ENCODE measurements around the gene C4orf51.
"Not testable (repeated sequence)": the region's sequence is repeated elsewhere in the genome, so short reads cannot be mapped to it uniquely, and the experiment has no call there.

The C4orf51 gene

GRCh38 chr4:145680902-145681301, 956 bp downstream of the C4orf51 start:
- no peaks in the 10 kb centered on the region for H3K36me3 ChIP-seq (ENCODE audit: control insufficient read depth, insufficient read depth, low read length)
- no peaks in the 10 kb centered on the region for H3K27me3 ChIP-seq (ENCODE audit: control insufficient read depth, insufficient read depth, low read length)
- no peak overlapping the region for H3K4me3 ChIP-seq (ENCODE audit: low read length)
- peak overlapping the region; percentile 53 for H3K27ac ChIP-seq (ENCODE audit: low read depth, low read length)
- peaks cover 14% of the 10 kb centered on the region for H3K4me1 ChIP-seq (ENCODE audit: control insufficient read depth, insufficient read depth, low read length)
- no peak overlapping the region for H3K9ac ChIP-seq (ENCODE audit: low read length)

GRCh38 chr4:145681518-145681917, 1.6 kb downstream of the C4orf51 start:
- Histone ChIP-seq H3K36me3 (ENCODE audit: control insufficient read depth, insufficient read depth, low read length) (no peaks in the 10 kb centered on the region), H3K9ac (ENCODE audit: low read length) (no peak overlapping the region), H3K27ac (ENCODE audit: low read depth, low read length) (no peak overlapping the region), H3K27me3 (ENCODE audit: control insufficient read depth, insufficient read depth, low read length) (no peaks in the 10 kb centered on the region), H3K4me1 (ENCODE audit: control insufficient read depth, insufficient read depth, low read length) (peaks cover 14% of the 10 kb centered on the region), H3K4me3 (ENCODE audit: low read length) (no peak overlapping the region)

DNA sequence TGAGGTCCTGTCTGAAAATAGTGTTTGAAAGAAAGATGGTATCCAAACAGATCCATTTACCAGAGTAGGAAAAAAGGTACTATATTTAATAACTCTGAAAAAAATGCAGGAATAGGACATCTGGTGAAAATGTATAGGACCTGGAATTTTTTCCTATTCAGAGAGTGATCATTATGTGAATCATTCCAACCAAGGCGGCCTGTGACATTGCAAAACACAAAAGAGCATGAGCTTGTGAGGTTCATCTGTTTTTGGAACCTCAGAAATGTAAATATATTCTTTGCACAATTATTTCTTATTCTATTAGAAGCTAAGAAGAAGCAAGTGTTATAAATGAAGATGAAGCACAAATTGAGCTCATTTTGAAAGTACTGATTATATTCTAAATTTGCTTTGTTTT, 2.0 kb downstream of the C4orf51 start:
- H3K27me3 ChIP-seq (ENCODE audit: control insufficient read depth, insufficient read depth, low read length): no peaks in the 10 kb centered on the region
- H3K4me1 ChIP-seq (ENCODE audit: control insufficient read depth, insufficient read depth, low read length): peaks cover 14% of the 10 kb centered on the region

DNA sequence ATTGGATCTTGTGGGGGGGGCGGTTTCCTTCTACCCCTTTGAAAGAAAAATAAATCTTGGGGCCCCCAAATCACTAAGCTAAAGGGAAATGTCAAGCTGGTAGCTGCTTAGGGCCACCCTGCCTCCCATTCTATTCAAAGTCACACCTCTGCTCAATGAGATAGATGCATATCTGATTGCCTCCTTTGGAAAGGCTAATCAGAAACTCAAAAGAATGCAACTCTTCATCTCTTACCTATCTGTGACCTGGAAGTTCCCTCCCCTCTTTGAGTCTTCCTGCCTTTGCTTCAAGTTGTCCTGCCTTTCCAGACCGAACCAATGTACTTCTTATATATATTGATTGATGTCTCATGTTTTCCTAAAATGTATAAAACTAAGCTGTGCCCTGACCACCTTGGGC, 7.0 kb downstream of the C4orf51 start:
- Histone ChIP-seq H3K4me1 (ENCODE audit: control insufficient read depth, insufficient read depth, low read length) (no peaks in the 10 kb centered on the region), H3K27me3 (ENCODE audit: control insufficient read depth, insufficient read depth, low read length) (no peaks in the 10 kb centered on the region), H3K27ac (ENCODE audit: low read depth, low read length) (no peak overlapping the region), H3K9ac (ENCODE audit: low read length) (no peak overlapping the region), H3K4me3 (ENCODE audit: low read length) (no peak overlapping the region), H3K36me3 (ENCODE audit: control insufficient read depth, insufficient read depth, low read length) (no peaks in the 10 kb centered on the region)

More for the DNA sequence above, 2.0 kb downstream of the C4orf51 start:
- Histone ChIP-seq H3K4me3 (ENCODE audit: low read length) (no peak overlapping the region), H3K27ac (ENCODE audit: low read depth, low read length) (no peak overlapping the region), H3K36me3 (ENCODE audit: control insufficient read depth, insufficient read depth, low read length) (no peaks in the 10 kb centered on the region), H3K9ac (ENCODE audit: low read length) (no peak overlapping the region)

DNA sequence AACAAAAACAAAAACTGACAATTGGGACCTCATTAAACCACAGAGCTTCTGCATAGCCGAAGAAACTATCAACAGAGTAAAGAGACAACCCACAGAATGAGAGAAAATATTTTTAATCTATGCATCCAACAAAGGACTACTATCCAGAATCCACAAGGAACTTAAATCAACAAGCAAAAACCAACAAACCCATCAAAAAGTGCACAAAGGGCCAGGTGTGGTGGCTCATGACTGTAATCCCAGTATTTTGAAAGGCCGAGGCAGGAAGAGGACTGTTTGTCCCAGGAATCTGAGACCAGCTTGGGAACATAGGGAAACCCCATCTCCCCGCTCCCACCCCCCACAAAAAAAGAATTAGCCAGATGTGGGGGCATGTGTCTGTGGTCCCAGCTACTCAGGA, 10.7 kb downstream of the C4orf51 start:
- Histone ChIP-seq H3K36me3 (ENCODE audit: control insufficient read depth, insufficient read depth, low read length) (no peaks in the 10 kb centered on the region), H3K4me3 (ENCODE audit: low read length) (no peak overlapping the region), H3K27ac (ENCODE audit: low read depth, low read length) (no peak overlapping the region), H3K27me3 (ENCODE audit: control insufficient read depth, insufficient read depth, low read length) (no peaks in the 10 kb centered on the region), H3K4me1 (ENCODE audit: control insufficient read depth, insufficient read depth, low read length) (no peaks in the 10 kb centered on the region), H3K9ac (ENCODE audit: low read length) (no peak overlapping the region)

GRCh38 chr4:145691416-145691815, 11.5 kb downstream of the C4orf51 start:
- H3K9ac ChIP-seq (ENCODE audit: low read length): not testable (repeated sequence)

GRCh38 chr4:145694929-145695328, 15.0 kb downstream of the C4orf51 start:
- Histone ChIP-seq H3K27me3 (ENCODE audit: control insufficient read depth, insufficient read depth, low read length) (no peaks in the 10 kb centered on the region), H3K27ac (ENCODE audit: low read depth, low read length) (no peak overlapping the region), H3K4me3 (ENCODE audit: low read length) (no peak overlapping the region), H3K9ac (ENCODE audit: low read length) (no peak overlapping the region), H3K4me1 (ENCODE audit: control insufficient read depth, insufficient read depth, low read length) (no peaks in the 10 kb centered on the region), H3K36me3 (ENCODE audit: control insufficient read depth, insufficient read depth, low read length) (no peaks in the 10 kb centered on the region)

More at GRCh38 chr4:145691416-145691815, 11.5 kb downstream of the C4orf51 start:
- H3K4me1 ChIP-seq (ENCODE audit: control insufficient read depth, insufficient read depth, low read length); H3K36me3 ChIP-seq (ENCODE audit: control insufficient read depth, insufficient read depth, low read length); H3K27me3 ChIP-seq (ENCODE audit: control insufficient read depth, insufficient read depth, low read length); H3K27ac ChIP-seq (ENCODE audit: low read depth, low read length); H3K4me3 ChIP-seq (ENCODE audit: low read length): not testable (repeated sequence)

- H3K27me3 ChIP-seq (ENCODE audit: control insufficient read depth, insufficient read depth, low read length): no peaks in the 10 kb centered on the region
- no peaks in the 10 kb centered on the region for H3K36me3 ChIP-seq (ENCODE audit: control insufficient read depth, insufficient read depth, low read length)
- no peak overlapping the region for H3K9ac ChIP-seq (ENCODE audit: low read length)
- no peak overlapping the region for H3K4me3 ChIP-seq (ENCODE audit: low read length)
- no peaks in the 10 kb centered on the region for H3K4me1 ChIP-seq (ENCODE audit: control insufficient read depth, insufficient read depth, low read length)
- H3K27ac ChIP-seq (ENCODE audit: low read depth, low read length): no peak overlapping the region
These were observed 17.4 kb downstream of the C4orf51 start for GRCh38 chr4:145697332-145697731.

GRCh38 chr4:145698507-145698906, 18.6 kb downstream of the C4orf51 start:
- no peak overlapping the region for H3K27ac ChIP-seq (ENCODE audit: low read depth, low read length)

GRCh38 chr4:145703850-145704497, 24.0 kb downstream of the C4orf51 start:
- no peaks in the 10 kb centered on the region for H3K27me3 ChIP-seq (ENCODE audit: control insufficient read depth, insufficient read depth, low read length)
- H3K4me1 ChIP-seq (ENCODE audit: control insufficient read depth, insufficient read depth, low read length): no peaks in the 10 kb centered on the region
- H3K36me3 ChIP-seq (ENCODE audit: control insufficient read depth, insufficient read depth, low read length): no peaks in the 10 kb centered on the region
- H3K4me3 ChIP-seq (ENCODE audit: low read length): no peak overlapping the region
- H3K9ac ChIP-seq (ENCODE audit: low read length): no peak overlapping the region
- H3K27ac ChIP-seq (ENCODE audit: low read depth, low read length): no peak overlapping the region

More at GRCh38 chr4:145698507-145698906, 18.6 kb downstream of the C4orf51 start:
- H3K9ac ChIP-seq (ENCODE audit: low read length): no peak overlapping the region
- H3K4me3 ChIP-seq (ENCODE audit: low read length): no peak overlapping the region
- no peaks in the 10 kb centered on the region for H3K4me1 ChIP-seq (ENCODE audit: control insufficient read depth, insufficient read depth, low read length)
- no peaks in the 10 kb centered on the region for H3K27me3 ChIP-seq (ENCODE audit: control insufficient read depth, insufficient read depth, low read length)
- no peaks in the 10 kb centered on the region for H3K36me3 ChIP-seq (ENCODE audit: control insufficient read depth, insufficient read depth, low read length)

- H3K9ac ChIP-seq (ENCODE audit: low read length): no peak overlapping the region
- no peak overlapping the region for H3K27ac ChIP-seq (ENCODE audit: low read depth, low read length)
- no peaks in the 10 kb centered on the region for H3K27me3 ChIP-seq (ENCODE audit: control insufficient read depth, insufficient read depth, low read length)
- H3K4me3 ChIP-seq (ENCODE audit: low read length): no peak overlapping the region
- no peaks in the 10 kb centered on the region for H3K4me1 ChIP-seq (ENCODE audit: control insufficient read depth, insufficient read depth, low read length)
- H3K36me3 ChIP-seq (ENCODE audit: control insufficient read depth, insufficient read depth, low read length): no peaks in the 10 kb centered on the region
These were observed 29.4 kb downstream of the C4orf51 start for GRCh38 chr4:145709336-145709735.

DNA sequence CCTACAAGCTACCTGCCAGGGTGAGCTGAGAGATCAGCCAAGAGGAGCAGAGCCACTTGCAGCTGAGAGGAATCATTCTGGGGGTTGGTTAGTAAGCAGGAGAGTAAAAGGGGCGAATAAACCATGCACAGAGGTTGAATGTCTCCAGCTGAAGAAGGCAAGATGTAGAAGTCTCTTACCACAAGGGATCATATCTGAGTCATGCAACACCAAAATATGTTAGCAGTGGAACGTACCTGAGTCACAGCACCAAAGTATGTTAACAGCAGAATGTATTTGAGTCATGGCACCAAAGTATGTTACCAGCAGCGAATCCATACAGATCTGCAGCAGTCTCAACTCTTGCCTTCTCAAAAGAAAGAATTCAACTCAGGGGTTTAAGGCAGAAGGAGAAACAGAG, 29.9 kb downstream of the C4orf51 start:
- Histone ChIP-seq H3K4me3 (ENCODE audit: low read length) (no peak overlapping the region), H3K9ac (ENCODE audit: low read length) (no peak overlapping the region), H3K27ac (ENCODE audit: low read depth, low read length) (no peak overlapping the region), H3K36me3 (ENCODE audit: control insufficient read depth, insufficient read depth, low read length) (no peaks in the 10 kb centered on the region), H3K27me3 (ENCODE audit: control insufficient read depth, insufficient read depth, low read length) (no peaks in the 10 kb centered on the region), H3K4me1 (ENCODE audit: control insufficient read depth, insufficient read depth, low read length) (no peaks in the 10 kb centered on the region)

GRCh38 chr4:145716200-145716599, 36.3 kb downstream of the C4orf51 start:
- Histone ChIP-seq H3K9ac (ENCODE audit: low read length) (no peak overlapping the region), H3K4me1 (ENCODE audit: control insufficient read depth, insufficient read depth, low read length) (no peaks in the 10 kb centered on the region), H3K36me3 (ENCODE audit: control insufficient read depth, insufficient read depth, low read length) (no peaks in the 10 kb centered on the region), H3K27ac (ENCODE audit: low read depth, low read length) (no peak overlapping the region), H3K27me3 (ENCODE audit: control insufficient read depth, insufficient read depth, low read length) (no peaks in the 10 kb centered on the region), H3K4me3 (ENCODE audit: low read length) (no peak overlapping the region)
